CD4-positive, CD25-positive, alpha-beta regulatory T cell (primary cell): ENCODE measurements around the gene EEF1AKMT2. TPM values are rescaled to one million over a fixed set of nuclear protein-coding genes. Genes with fewer than 3 reads are reported as not detected.

Source experiments
- ATAC-seq, 2 donors: fragments of 150-1000 bp; cut with Tn5 transposase; one replicate each; pipeline ENCODE4 v1.10.0; 2021; ENCODE audit warnings: low read depth in 2 of 2, moderate number of reproducible peaks in 2 of 2, moderate library complexity in 1 of 2
- DNase-seq, 3 donors: peaks; one replicate each; pipeline versions ENCODE4 v3.0.0 to v3.0.0-alpha.2; 2012 to 2022; ENCODE audit warnings: mixed read lengths in 1 of 3
- H3K27ac ChIP-seq: one replicate; pipeline ENCODE4 v1.7.0; 2013; ENCODE audit warnings: mild to moderate bottlenecking, low read length; ENCODE audit not compliant: insufficient read depth, poor library complexity, severe bottlenecking
- H3K27me3 ChIP-seq: one replicate; pipeline ENCODE4 v1.7.0; 2013; ENCODE audit warnings: low read length; ENCODE audit not compliant: control insufficient read depth, insufficient read depth
- H3K36me3 ChIP-seq: one replicate; pipeline ENCODE4 v1.7.0; 2013; ENCODE audit warnings: mild to moderate bottlenecking, low read length, moderate library complexity; ENCODE audit not compliant: control insufficient read depth, insufficient read depth
- H3K4me1 ChIP-seq: 2 replicates; pipeline ENCODE4 v1.7.0; 2013; ENCODE audit warnings: mild to moderate bottlenecking, low read length; ENCODE audit not compliant: insufficient read depth, control insufficient read depth, poor library complexity, severe bottlenecking
- H3K4me3 ChIP-seq: one replicate; pipeline ENCODE4 v1.7.0; 2013; ENCODE audit warnings: low read depth, mild to moderate bottlenecking, low read length, moderate library complexity
- H3K9me3 ChIP-seq, 2 experiments: 1 replicate in 1 of 2; 2 replicates in 1 of 2; pipeline ENCODE4 v1.7.0; 2013; ENCODE audit warnings: low read length in 2 of 2, mild to moderate bottlenecking in 1 of 2, moderate library complexity in 1 of 2; ENCODE audit not compliant: control insufficient read depth in 2 of 2
- H3K27ac Mint-ChIP-seq, 3 donors: one replicate each; pipeline ENCODE4 v1.8.0; 2020 to 2022; ENCODE audit warnings: mild to moderate bottlenecking in 3 of 3, mixed read lengths in 3 of 3, moderate library complexity in 2 of 3
- H3K27me3 Mint-ChIP-seq: one replicate; pipeline ENCODE4 v1.8.0; 2022; ENCODE audit warnings: mild to moderate bottlenecking, mixed read lengths
- H3K36me3 Mint-ChIP-seq: one replicate; pipeline ENCODE4 v1.8.0; 2020; ENCODE audit warnings: mixed read lengths
- H3K4me1 Mint-ChIP-seq, 4 donors: one replicate each; pipeline ENCODE4 v1.8.0; 2020 to 2022; ENCODE audit warnings: mixed read lengths in 4 of 4, mild to moderate bottlenecking in 1 of 4
- H3K4me3 Mint-ChIP-seq, 4 donors: one replicate each; pipeline ENCODE4 v1.8.0; 2020 to 2022; ENCODE audit warnings: mild to moderate bottlenecking in 4 of 4, mixed read lengths in 4 of 4, moderate library complexity in 3 of 4
- H3K9me3 Mint-ChIP-seq, 7 donors: one replicate each; pipeline ENCODE4 v1.8.0; 2020 to 2022; ENCODE audit warnings: mixed read lengths in 7 of 7, mild to moderate bottlenecking in 3 of 7, moderate library complexity in 2 of 7
- polyA plus RNA-seq, 4 donors: library from polyadenylated mRNA; unstranded; fragments of 300-500 nt; fragmentation: Illumina TruSeq; gene quantifications; one replicate each; pipeline ENCODE4 v1.2.3, GENCODE V29; 2021
- total RNA-seq: library from RNA; stranded (reverse); gene quantifications from one replicate; pipeline ENCODE4 v1.2.3, GENCODE V29; 2022

Gene EEF1AKMT2
- total and polyA plus RNA-seq, 5 donors from 2014 or later = 15.9 to 30.5 (median 25.8) TPM

DNA sequence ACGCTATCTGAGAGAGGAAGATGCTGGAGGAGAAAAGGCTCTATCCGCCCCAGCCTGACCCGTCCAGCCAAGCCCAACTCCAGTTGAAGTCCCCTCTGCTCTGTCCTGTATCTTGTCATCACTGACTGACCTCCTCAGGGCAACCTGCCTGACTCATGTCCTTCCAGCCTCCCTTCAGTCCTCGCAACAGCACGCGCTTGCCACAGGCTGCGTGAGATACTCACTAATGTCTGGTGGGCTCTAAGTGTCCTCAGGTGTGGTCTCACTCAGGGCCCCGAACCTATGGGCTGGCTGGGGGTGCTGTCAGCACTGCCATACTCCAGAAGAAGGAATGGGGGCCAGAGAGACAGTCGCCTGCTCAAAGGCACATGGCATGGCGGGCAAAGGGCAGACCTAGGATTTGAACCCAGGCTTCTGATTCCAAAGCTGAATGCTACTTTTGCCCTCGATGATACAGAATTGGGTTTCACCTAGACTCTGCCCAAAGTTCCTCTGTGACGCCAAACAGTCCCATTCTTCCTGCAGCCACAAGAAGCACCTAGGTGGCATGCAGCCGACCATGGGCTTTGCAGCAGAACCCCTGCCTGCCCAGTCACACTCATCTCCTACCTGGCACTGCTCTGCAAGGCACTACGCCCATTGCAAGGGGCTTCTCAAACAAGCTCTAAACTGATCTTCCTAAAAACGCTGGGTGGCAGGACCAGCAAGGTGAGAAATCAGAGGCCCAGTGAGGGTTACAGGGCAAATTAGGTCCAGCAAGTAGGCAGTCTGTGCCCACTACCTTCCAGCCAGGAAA lies 56.0 kb downstream of the EEF1AKMT2 start:
- H3K4me1 Mint-ChIP-seq = peaks cover 34 to 98% (median 86%) of the 10 kb centered on the region in 4 donors
- peak overlapping the region; percentile 91 to 97 (median 96) for H3K27ac Mint-ChIP-seq
- Histone ChIP-seq H3K27me3 (no peaks in the 10 kb centered on the region), H3K27ac (peak overlapping the region; percentile 97), H3K36me3 (peaks cover 8% of the 10 kb centered on the region), H3K9me3 (no peaks in the 10 kb centered on the region), H3K4me1 (peaks cover 100% of the 10 kb centered on the region), H3K4me3 (peak overlapping the region; percentile 61)
- DNase-seq = no peak
- no peak for ATAC-seq
- no peaks in the 10 kb centered on the region for H3K27me3 Mint-ChIP-seq
- peak overlapping the region; percentile 54 to 84 (median 82) for H3K4me3 Mint-ChIP-seq
- no peaks in the 10 kb centered on the region for H3K9me3 Mint-ChIP-seq
- H3K36me3 Mint-ChIP-seq = peaks cover 34% of the 10 kb centered on the region

DNA sequence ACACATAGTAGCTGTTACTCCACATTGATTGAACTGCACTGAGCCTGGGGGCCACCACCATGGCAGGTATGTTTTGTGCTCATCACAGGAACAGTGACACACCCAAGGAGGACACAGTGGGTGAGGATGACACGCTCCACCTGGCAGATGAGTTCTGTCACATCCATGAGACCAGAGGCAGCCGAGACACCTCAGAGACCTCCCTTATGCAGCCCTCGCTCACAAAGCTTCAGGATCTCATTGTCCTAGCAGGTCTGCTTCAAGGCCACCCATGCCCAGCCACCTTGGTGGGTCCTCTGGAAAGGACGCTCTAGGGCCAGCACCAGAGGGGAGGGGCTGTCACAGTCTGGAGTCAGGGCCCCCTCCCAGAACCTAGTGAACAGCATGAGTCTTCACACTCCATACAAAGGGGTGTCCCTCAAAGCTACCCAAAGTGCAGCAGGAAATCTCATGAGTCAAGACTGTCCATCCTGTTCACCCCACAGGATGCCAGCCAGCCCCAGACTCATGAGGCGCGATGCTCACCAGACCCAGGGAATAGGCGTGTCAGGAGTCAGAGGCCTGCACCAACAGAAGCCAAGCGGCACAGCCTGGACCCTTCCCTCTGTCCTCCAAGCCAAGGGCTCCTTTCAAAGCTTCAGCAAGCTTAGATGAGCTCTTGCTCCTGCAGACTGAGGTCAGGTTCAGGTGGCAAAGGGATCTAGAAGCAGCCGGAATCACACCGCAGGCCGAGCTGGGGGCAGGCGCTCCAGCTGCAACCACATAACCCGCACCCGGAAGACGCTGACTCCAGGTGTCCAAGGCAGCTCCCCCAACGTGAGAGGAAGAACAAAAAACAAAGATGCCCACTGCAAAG lies 57.1 kb downstream of the EEF1AKMT2 start:
- H3K36me3 ChIP-seq = peaks cover 13% of the 10 kb centered on the region
- DNase-seq = peak in 1 of 3 donors; percentile 77

DNA sequence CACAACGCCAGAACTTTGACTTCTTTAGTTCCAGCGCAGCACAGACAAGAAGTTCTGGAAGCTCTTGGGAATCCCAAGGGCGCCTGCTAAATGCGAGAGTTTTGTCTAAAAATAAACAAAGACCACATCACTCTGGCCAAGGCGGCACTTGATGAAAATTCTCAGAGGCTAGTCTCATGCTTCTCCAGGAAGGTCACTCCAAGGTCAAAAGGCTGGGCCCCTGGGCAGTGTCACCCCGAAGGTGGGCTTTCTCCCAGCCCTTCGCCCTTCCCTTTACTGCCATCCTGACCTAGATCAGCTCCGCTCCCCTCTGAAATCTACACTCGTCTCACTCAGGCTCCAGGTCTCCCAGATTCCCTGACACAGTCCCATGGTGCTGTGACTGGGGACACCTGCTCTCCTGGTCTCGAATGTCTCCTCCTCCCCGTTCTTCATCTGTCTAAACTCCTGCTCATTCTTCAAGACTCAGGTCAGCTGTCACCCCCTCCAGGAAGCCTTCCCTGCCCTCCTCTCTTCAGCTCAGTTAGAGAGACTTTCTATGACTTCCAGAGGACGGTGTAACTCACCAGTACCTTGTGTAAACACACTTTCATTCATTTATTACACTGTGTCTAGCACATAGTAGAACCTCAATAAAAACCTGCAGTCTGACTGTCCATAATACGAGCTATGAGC lies 58.0 kb downstream of the EEF1AKMT2 start:
- H3K4me3 Mint-ChIP-seq = peak overlapping the region; percentile 54 to 94 (median 82)
- peaks cover 29 to 98% (median 85%) of the 10 kb centered on the region in 4 donors for H3K4me1 Mint-ChIP-seq
- peak overlapping the region; percentile 97 for H3K27ac ChIP-seq
- no peaks in the 10 kb centered on the region for H3K9me3 Mint-ChIP-seq
- H3K4me1 ChIP-seq = peaks cover 100% of the 10 kb centered on the region
- peak overlapping the region; percentile 96 to 100 (median 97) for H3K27ac Mint-ChIP-seq
- H3K9me3 ChIP-seq = no peaks in the 10 kb centered on the region
- peak overlapping the region; percentile 81 for H3K4me3 ChIP-seq
- H3K27me3 ChIP-seq = no peaks in the 10 kb centered on the region
- H3K27me3 Mint-ChIP-seq = no peaks in the 10 kb centered on the region
- peaks cover 13% of the 10 kb centered on the region for H3K36me3 ChIP-seq
- DNase-seq (no peak), ATAC-seq (no peak)
- peaks cover 40% of the 10 kb centered on the region for H3K36me3 Mint-ChIP-seq

More for the DNA sequence above, 57.1 kb downstream of the EEF1AKMT2 start:
- peak; percentile 53 to 63 for ATAC-seq
- Histone ChIP-seq H3K27me3 (no peaks in the 10 kb centered on the region), H3K9me3 (no peaks in the 10 kb centered on the region), H3K27ac (peak overlapping the region; percentile 97), H3K4me3 (peak overlapping the region; percentile 81), H3K4me1 (peaks cover 100% of the 10 kb centered on the region)
- Mint-ChIP-seq H3K27ac (peak overlapping the region; percentile 96 to 100 (median 97)), H3K4me3 (peak overlapping the region; percentile 54 to 84 (median 82)), H3K36me3 (peaks cover 43% of the 10 kb centered on the region), H3K9me3 (no peaks in the 10 kb centered on the region), H3K4me1 (peaks cover 30 to 98% (median 85%) of the 10 kb centered on the region in 4 donors), H3K27me3 (no peaks in the 10 kb centered on the region)

DNA sequence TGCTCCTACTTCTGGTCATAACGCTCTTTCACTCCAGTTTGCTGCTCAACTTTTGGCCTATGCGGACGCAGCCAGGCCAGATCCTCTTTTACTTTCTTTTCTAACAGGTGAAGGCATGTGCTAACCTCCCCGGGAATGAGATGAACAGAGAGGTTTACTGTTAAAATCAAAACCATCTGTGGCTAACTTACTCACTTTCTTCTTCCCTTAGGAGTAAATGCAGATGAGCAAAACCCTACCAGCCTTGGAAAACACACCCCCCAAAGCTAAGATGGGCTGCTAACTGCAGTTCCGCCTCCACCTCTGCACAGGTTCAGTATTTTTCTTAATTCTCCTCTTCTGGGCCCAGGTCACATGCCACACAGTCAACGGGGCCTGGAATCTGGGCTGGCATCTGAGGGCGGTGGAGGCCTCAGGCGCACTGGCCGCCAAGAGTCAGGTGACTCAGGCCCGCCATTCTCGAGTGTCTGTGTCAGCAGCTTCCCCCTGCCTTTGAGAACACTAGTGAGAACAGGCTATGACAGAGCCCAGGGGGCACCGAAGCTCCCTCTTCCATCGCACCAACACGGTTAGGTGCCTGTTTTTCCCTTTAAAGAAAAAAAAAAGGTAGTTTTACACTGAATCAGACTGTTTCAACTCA lies 58.6 kb downstream of the EEF1AKMT2 start:
- Histone ChIP-seq H3K9me3 (no peaks in the 10 kb centered on the region), H3K36me3 (peaks cover 13% of the 10 kb centered on the region), H3K27ac (peak overlapping the region; percentile 97), H3K27me3 (no peaks in the 10 kb centered on the region), H3K4me3 (peak overlapping the region; percentile 81), H3K4me1 (peaks cover 100% of the 10 kb centered on the region)
- H3K27me3 Mint-ChIP-seq = no peaks in the 10 kb centered on the region
- H3K4me1 Mint-ChIP-seq = peaks cover 34 to 98% (median 86%) of the 10 kb centered on the region in 4 donors
- no peaks in the 10 kb centered on the region for H3K9me3 Mint-ChIP-seq
- DNase-seq (peak; percentile 42 to 67 (median 52)), ATAC-seq (peak; percentile 52 to 56)
- H3K4me3 Mint-ChIP-seq = peak overlapping the region; percentile 54 to 94 (median 82)
- peak overlapping the region; percentile 96 to 100 (median 97) for H3K27ac Mint-ChIP-seq
- peaks cover 39% of the 10 kb centered on the region for H3K36me3 Mint-ChIP-seq

DNA sequence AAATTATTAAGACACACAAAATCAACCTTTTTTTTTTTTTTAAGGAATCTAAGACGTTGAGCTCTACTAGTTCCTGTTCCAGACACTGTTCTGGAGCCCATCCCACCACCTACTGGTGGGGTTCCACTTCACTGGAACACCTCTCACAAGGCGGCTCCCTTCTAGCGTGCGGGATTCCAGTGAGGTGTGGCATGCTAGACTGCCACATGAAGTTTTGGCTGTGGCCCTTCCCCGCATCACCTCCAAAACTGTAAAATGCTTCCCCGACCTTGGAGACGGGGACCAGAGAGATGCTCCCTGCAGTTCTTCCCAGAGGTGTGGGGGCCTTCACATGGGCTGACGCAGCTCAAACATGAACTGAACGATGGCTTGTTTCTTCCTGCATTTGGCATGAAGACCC lies 60.1 kb downstream of the EEF1AKMT2 start:
- peak overlapping the region; percentile 97 for H3K27ac ChIP-seq

DNA sequence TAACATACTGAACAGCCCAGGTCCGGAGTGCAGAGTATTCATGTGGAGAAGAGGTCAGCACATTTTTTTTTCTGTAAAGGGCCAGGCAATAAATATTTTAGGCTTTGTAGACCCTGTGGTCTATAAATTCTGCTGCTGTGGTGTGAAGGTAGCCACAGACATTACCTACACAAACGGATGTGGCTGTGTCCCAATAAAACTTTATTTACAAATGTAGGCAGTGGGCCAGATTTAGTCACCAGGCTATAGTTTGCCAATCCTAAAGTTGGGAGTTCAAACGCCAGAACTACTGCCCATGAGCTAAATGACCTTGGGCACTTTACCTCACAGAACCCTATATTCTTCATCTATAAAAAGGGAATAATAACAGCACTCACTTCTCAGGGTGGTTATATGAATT lies 60.9 kb downstream of the EEF1AKMT2 start:
- H3K27me3 ChIP-seq = no peaks in the 10 kb centered on the region
- ATAC-seq = no peak
- Mint-ChIP-seq H3K27me3 (no peaks in the 10 kb centered on the region), H3K4me1 (peaks cover 38 to 98% (median 85%) of the 10 kb centered on the region in 4 donors), H3K4me3 (peak overlapping the region in 3 of 4 donors; percentile 38 to 57 (median 54)), H3K9me3 (no peaks in the 10 kb centered on the region), H3K27ac (peak overlapping the region; percentile 85 to 97 (median 86)), H3K36me3 (peaks cover 35% of the 10 kb centered on the region)
- peaks cover 11% of the 10 kb centered on the region for H3K36me3 ChIP-seq
- peak overlapping the region; percentile 8 for H3K4me3 ChIP-seq
- H3K27ac ChIP-seq = peak overlapping the region; percentile 97
- no peaks in the 10 kb centered on the region for H3K9me3 ChIP-seq
- H3K4me1 ChIP-seq = peaks cover 100% of the 10 kb centered on the region
- no peak for DNase-seq

More for the DNA sequence above, 60.1 kb downstream of the EEF1AKMT2 start:
- no peak for ATAC-seq
- Mint-ChIP-seq H3K4me1 (peaks cover 35 to 98% (median 85%) of the 10 kb centered on the region in 4 donors), H3K27ac (peak overlapping the region; percentile 85 to 97 (median 96)), H3K4me3 (peak overlapping the region in 2 of 4 donors; percentile 54 to 94), H3K9me3 (no peaks in the 10 kb centered on the region), H3K36me3 (peaks cover 35% of the 10 kb centered on the region), H3K27me3 (no peaks in the 10 kb centered on the region)
- DNase-seq = no peak
- H3K4me1 ChIP-seq = peaks cover 100% of the 10 kb centered on the region
- H3K27me3 ChIP-seq = no peaks in the 10 kb centered on the region
- no peaks in the 10 kb centered on the region for H3K9me3 ChIP-seq
- H3K36me3 ChIP-seq = peaks cover 11% of the 10 kb centered on the region
- H3K4me3 ChIP-seq = peak overlapping the region; percentile 10
